Measurements from ENCODE around the gene DPH5. TPM values are rescaled to one million over a fixed set of nuclear protein-coding genes. Genes with fewer than 3 reads are reported as not detected.
A peak's percentile ranks its signal among the peaks of the same experiment; 100 is the strongest.

Gene DPH5
- total RNA-seq, 2 donors from 2014 or later = 17.2 to 39.0 TPM

DNA sequence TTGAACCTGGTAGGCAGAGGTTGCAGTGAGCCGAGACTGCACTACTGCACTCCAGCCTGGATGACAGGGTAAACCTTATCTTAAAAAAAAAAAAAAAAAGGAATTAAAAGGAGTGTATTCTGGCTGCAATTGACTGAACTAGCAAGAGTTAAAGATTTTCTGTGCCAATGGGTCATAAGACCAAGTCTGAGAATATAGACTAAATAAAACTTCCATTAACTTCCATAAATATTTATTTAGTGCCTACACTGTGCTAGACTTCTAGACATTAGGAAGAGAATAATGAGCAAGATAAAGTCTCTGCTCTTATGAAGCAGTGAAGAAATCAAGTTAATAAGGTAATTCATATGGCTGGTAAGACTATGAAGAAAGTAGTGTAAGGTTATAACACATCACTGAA, 27.2 kb downstream of the DPH5 start:
- Histone ChIP-seq H3K27me3 (replicated peaks; ENCODE audit: insufficient read depth) (no peaks in the 10 kb centered on the region), H3K36me3 (no peaks in the 10 kb centered on the region), H3K27ac (no peak overlapping the region), H3K4me1 (replicated peaks) (no peaks in the 10 kb centered on the region), H3K9me3 (no peaks in the 10 kb centered on the region), H3K4me3 (no peak overlapping the region)
- TF ChIP-seq POLR2A (IDR thresholded peaks at IDR 0.05) = no peak
- no peak for TF ChIP-seq CTCF (IDR thresholded peaks at IDR 0.05)
- no peak for TF ChIP-seq POLR2AphosphoS5 (IDR thresholded peaks at IDR 0.05)
- no peak for DNase-seq (ENCODE audit: low spot score)
- WGBS = 94% methylated on average over 1 of the region's 1 CpG
- intact Hi-C loops (cut with DNase I) = no loop called here

DNA sequence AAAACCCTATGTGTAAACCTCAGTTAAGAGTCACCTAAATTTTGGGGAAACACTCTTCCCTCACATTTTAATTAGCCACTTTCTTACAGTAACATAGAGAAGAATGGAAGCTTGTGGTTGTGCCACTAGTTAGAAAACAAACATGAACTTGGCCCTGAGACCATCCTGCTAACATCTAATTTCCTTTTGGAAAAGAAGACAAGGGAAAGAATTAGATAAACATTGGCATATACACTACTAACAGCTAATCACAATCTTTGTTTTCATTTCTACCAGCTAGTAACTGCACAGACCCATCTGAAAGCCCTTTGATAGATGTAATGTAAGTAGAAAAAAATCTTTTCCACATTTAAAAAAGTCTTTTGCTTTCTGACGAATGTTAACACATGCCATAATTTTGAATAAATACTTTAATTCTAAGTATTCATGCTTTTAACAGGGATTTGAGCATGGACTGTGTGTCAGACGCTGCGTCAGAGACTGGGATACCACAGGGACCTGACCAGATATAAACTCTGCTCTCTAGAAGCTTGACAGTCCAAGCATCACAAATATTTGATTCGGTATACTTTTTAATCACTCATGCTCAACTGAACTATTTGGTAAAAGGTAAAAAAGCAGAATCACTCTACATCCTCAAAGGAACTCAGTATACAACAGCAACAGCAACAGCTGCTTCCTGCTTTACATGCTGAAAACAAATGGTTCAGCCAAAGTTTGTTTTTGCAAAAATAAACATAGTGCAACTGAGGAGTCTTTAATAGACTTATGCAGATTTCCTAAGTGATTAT, 30.2 kb downstream of the DPH5 start:
- H3K36me3 ChIP-seq = no peaks in the 10 kb centered on the region
- 59% methylated on average over 4 of the region's 4 CpGs for WGBS

DNA sequence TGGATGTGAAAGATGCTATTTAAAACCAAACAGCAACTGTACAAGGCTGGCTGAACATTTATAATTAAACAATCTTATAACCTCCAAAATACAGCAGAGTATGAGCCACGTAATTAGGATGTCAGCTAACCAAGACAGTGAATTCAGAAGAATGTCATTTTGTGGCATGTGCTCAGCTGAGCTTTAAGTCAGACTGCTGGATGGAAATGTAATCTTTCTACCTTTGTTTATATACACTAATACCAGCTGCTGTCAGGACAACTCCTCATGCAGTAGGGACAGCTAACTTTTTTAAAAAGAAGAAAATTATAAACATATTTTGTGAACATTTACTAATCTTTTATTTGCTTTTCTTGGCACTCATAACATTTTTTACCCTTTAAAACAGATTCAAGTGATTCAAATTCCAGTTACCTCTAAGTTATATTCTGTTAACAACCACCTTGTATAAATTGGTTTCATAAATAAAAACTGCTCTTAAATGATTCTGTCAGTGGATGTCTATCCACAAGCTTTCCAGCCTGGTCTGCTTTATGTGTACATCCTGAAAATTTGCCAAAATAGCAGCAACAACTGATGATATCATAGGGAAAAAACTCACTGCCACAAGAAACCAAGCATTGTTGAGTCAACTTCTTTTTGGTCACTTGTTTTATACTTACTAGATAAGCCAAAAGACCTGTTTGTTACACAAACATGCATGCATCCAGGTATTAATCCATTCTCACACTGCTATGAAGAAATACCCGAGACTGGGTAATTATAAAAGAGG, 36.1 kb downstream of the DPH5 start:
- no peak for TF ChIP-seq POLR2AphosphoS5 (IDR thresholded peaks at IDR 0.05)
- H3K4me1 ChIP-seq (replicated peaks) = peaks cover 3% of the 10 kb centered on the region
- no peaks in the 10 kb centered on the region for H3K9me3 ChIP-seq
- H3K4me3 ChIP-seq = no peak overlapping the region
- no peaks in the 10 kb centered on the region for H3K36me3 ChIP-seq
- H3K27ac ChIP-seq = no peak overlapping the region
- intact Hi-C loops (cut with DNase I) = no loop called here
- WGBS = 54% methylated on average over 2 of the region's 2 CpGs
- no peaks in the 10 kb centered on the region for H3K27me3 ChIP-seq (replicated peaks; ENCODE audit: insufficient read depth)
- DNase-seq (ENCODE audit: low spot score) = no peak

More for the DNA sequence above, 30.2 kb downstream of the DPH5 start:
- intact Hi-C loops (cut with DNase I) = no loop called here
- TF ChIP-seq CTCF (IDR thresholded peaks at IDR 0.05) = no peak
- TF ChIP-seq POLR2AphosphoS5 (IDR thresholded peaks at IDR 0.05) = no peak
- TF ChIP-seq POLR2A (IDR thresholded peaks at IDR 0.05) = no peak
- Histone ChIP-seq H3K4me1 (replicated peaks) (no peaks in the 10 kb centered on the region), H3K4me3 (no peak overlapping the region), H3K9me3 (no peaks in the 10 kb centered on the region), H3K27me3 (replicated peaks; ENCODE audit: insufficient read depth) (no peaks in the 10 kb centered on the region), H3K27ac (peak overlapping the region; percentile 6 to 50)
- DNase-seq (ENCODE audit: low spot score) = no peak

GRCh38 chr1:100988121-100988520, 37.5 kb downstream of the DPH5 start:
- DNase-seq (ENCODE audit: low spot score) = no peak
- H3K4me1 ChIP-seq (replicated peaks) = peaks cover 3% of the 10 kb centered on the region
- no peak overlapping the region for H3K4me3 ChIP-seq
- no peaks in the 10 kb centered on the region for H3K9me3 ChIP-seq
- no peaks in the 10 kb centered on the region for H3K36me3 ChIP-seq
- no peaks in the 10 kb centered on the region for H3K27me3 ChIP-seq (replicated peaks; ENCODE audit: insufficient read depth)
- TF ChIP-seq POLR2AphosphoS5 (IDR thresholded peaks at IDR 0.05) = no peak
- no peak for TF ChIP-seq CTCF (IDR thresholded peaks at IDR 0.05)
- no peak for TF ChIP-seq POLR2A (IDR thresholded peaks at IDR 0.05)
- intact Hi-C loops (cut with DNase I) = no loop called here
- H3K27ac ChIP-seq = no peak overlapping the region
- 86% methylated on average over 3 of the region's 3 CpGs for WGBS

- Histone ChIP-seq H3K4me3 (no peak overlapping the region), H3K27ac (no peak overlapping the region), H3K27me3 (replicated peaks; ENCODE audit: insufficient read depth) (no peaks in the 10 kb centered on the region), H3K4me1 (replicated peaks) (no peaks in the 10 kb centered on the region), H3K36me3 (no peaks in the 10 kb centered on the region), H3K9me3 (no peaks in the 10 kb centered on the region)
- intact Hi-C loops (cut with DNase I) = no loop called here
- 64% methylated on average over 4 of the region's 4 CpGs for WGBS
- no peak for DNase-seq (ENCODE audit: low spot score)
- no peak for TF ChIP-seq POLR2A (IDR thresholded peaks at IDR 0.05)
- no peak for TF ChIP-seq POLR2AphosphoS5 (IDR thresholded peaks at IDR 0.05)
These were observed 42.8 kb downstream of the DPH5 start for GRCh38 chr1:100982793-100983192.
